ENCODE results near the gene METTL4.

The METTL4 gene

GRCh38 chr18:2571200-2572170 is at the start of gene METTL4, which contains the start of gene NDC80:
Gene METTL4 (minus strand): TSS chr18:2571505. CDS start chr18:2567216, 4,289 bp downstream.
Gene NDC80 (plus strand): TSS chr18:2571557. CDS start chr18:2572986, 1,429 bp downstream.
- peak; percentile 92 for DNase-seq (ENCODE audit: low spot score)

- DNase-seq (ENCODE audit: low spot score) = no peak
Measured at GRCh38 chr18:2618009-2618408, 46.7 kb upstream of the METTL4 start.

GRCh38 chr18:2617401-2617998 is 46.2 kb upstream of the METTL4 start:
- no peak for DNase-seq (ENCODE audit: low spot score)

GRCh38 chr18:2612996-2613395 is 41.7 kb upstream of the METTL4 start:
- no peak for DNase-seq (ENCODE audit: low spot score)

- no peak for DNase-seq (ENCODE audit: low spot score)
Measured at GRCh38 chr18:2610549-2610948, 39.2 kb upstream of the METTL4 start.

GRCh38 chr18:2609604-2610003 is 38.3 kb upstream of the METTL4 start:
- no peak for DNase-seq (ENCODE audit: low spot score)

- no peak for DNase-seq (ENCODE audit: low spot score)
Measured at GRCh38 chr18:2606335-2606734, 35.0 kb upstream of the METTL4 start.

GRCh38 chr18:2602844-2603243 is 31.5 kb upstream of the METTL4 start:
- no peak for DNase-seq (ENCODE audit: low spot score)

- no peak for DNase-seq (ENCODE audit: low spot score)
Measured at GRCh38 chr18:2597639-2598038, 26.3 kb upstream of the METTL4 start.

- no peak for DNase-seq (ENCODE audit: low spot score)
Measured at GRCh38 chr18:2590303-2590702, 19.0 kb upstream of the METTL4 start.

GRCh38 chr18:2589345-2590068 is 18.2 kb upstream of the METTL4 start:
- no peak for DNase-seq (ENCODE audit: low spot score)

- no peak for DNase-seq (ENCODE audit: low spot score)
Measured at GRCh38 chr18:2588666-2589344, 17.5 kb upstream of the METTL4 start.

GRCh38 chr18:2587788-2588187 is 16.5 kb upstream of the METTL4 start:
- no peak for DNase-seq (ENCODE audit: low spot score)

- peak; percentile 35 for DNase-seq (ENCODE audit: low spot score)
Measured at GRCh38 chr18:2573408-2573807, 2.1 kb upstream of the METTL4 start.

GRCh38 chr18:2572892-2573291 is 1.6 kb upstream of the METTL4 start:
- DNase-seq (ENCODE audit: low spot score) = peak; percentile 34

- peak; percentile 61 for DNase-seq (ENCODE audit: low spot score)
Measured at GRCh38 chr18:2572171-2572569, 865 bp upstream of the METTL4 start.

- DNase-seq (ENCODE audit: low spot score) = peak; percentile 79
Measured at GRCh38 chr18:2570772-2571199, 519 bp downstream of the METTL4 start.

- DNase-seq (ENCODE audit: low spot score) = no peak
Measured at GRCh38 chr18:2569338-2570207, 1.7 kb downstream of the METTL4 start.

- DNase-seq (ENCODE audit: low spot score) = no peak
Measured at GRCh38 chr18:2568605-2569004, 2.7 kb downstream of the METTL4 start.

GRCh38 chr18:2568129-2568528 is 3.2 kb downstream of the METTL4 start:
- peak; percentile 19 for DNase-seq (ENCODE audit: low spot score)

- DNase-seq (ENCODE audit: low spot score) = no peak
Measured at GRCh38 chr18:2564373-2564772, 6.9 kb downstream of the METTL4 start.

Data from RKO (cell line).